ENCODE results near the gene DIS3L2. TPM values are rescaled to one million over a fixed set of nuclear protein-coding genes. Genes with fewer than 3 reads are reported as not detected.

The DIS3L2 gene
- total RNA-seq, 1 experiment from 2014 or later: 28.5 TPM

DNA sequence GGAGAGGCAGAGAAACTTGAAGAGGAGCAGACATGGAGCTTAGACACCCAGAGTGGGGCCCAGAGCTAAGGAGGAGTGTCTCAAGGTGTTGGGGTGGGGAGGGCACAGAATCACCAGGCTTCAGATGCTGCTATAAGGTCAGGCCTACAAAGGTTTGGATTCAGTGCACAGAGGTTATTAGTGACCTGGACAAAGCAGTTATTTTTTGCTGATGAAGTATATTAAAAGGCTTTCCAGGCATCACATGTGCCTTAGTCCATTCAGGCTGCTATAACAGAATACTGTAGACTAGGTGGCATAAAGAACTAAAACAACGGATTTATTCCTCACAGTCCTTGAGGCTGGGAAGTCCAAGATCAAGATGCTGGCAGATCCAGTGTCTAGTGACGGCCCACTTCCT lies 271.4 kb downstream of the DIS3L2 start (continued):
- TF ChIP-seq, protein P1, sequence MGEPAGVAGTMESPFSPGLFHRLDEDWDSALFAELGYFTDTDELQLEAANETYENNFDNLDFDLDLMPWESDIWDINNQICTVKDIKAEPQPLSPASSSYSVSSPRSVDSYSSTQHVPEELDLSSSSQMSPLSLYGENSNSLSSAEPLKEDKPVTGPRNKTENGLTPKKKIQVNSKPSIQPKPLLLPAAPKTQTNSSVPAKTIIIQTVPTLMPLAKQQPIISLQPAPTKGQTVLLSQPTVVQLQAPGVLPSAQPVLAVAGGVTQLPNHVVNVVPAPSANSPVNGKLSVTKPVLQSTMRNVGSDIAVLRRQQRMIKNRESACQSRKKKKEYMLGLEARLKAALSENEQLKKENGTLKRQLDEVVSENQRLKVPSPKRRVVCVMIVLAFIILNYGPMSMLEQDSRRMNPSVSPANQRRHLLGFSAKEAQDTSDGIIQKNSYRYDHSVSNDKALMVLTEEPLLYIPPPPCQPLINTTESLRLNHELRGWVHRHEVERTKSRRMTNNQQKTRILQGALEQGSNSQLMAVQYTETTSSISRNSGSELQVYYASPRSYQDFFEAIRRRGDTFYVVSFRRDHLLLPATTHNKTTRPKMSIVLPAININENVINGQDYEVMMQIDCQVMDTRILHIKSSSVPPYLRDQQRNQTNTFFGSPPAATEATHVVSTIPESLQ (CRISPR knock-in tag; IDR thresholded peaks at IDR 0.05): no peak
- TF ChIP-seq, protein P2, sequence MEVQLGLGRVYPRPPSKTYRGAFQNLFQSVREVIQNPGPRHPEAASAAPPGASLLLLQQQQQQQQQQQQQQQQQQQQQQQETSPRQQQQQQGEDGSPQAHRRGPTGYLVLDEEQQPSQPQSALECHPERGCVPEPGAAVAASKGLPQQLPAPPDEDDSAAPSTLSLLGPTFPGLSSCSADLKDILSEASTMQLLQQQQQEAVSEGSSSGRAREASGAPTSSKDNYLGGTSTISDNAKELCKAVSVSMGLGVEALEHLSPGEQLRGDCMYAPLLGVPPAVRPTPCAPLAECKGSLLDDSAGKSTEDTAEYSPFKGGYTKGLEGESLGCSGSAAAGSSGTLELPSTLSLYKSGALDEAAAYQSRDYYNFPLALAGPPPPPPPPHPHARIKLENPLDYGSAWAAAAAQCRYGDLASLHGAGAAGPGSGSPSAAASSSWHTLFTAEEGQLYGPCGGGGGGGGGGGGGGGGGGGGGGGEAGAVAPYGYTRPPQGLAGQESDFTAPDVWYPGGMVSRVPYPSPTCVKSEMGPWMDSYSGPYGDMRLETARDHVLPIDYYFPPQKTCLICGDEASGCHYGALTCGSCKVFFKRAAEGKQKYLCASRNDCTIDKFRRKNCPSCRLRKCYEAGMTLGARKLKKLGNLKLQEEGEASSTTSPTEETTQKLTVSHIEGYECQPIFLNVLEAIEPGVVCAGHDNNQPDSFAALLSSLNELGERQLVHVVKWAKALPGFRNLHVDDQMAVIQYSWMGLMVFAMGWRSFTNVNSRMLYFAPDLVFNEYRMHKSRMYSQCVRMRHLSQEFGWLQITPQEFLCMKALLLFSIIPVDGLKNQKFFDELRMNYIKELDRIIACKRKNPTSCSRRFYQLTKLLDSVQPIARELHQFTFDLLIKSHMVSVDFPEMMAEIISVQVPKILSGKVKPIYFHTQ (CRISPR knock-in tag; IDR thresholded peaks at IDR 0.05): no peak
- TF ChIP-seq NFYB (CRISPR knock-in tag; conservative IDR thresholded peaks at IDR 0.05; ENCODE audit: low read depth): no peak
- TF ChIP-seq, protein P3, sequence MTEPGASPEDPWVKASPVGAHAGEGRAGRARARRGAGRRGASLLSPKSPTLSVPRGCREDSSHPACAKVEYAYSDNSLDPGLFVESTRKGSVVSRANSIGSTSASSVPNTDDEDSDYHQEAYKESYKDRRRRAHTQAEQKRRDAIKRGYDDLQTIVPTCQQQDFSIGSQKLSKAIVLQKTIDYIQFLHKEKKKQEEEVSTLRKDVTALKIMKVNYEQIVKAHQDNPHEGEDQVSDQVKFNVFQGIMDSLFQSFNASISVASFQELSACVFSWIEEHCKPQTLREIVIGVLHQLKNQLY (CRISPR knock-in tag; IDR thresholded peaks at IDR 0.05): no peak
- no peak for TF ChIP-seq CREM (CRISPR knock-in tag; IDR thresholded peaks at IDR 0.05)

DNA sequence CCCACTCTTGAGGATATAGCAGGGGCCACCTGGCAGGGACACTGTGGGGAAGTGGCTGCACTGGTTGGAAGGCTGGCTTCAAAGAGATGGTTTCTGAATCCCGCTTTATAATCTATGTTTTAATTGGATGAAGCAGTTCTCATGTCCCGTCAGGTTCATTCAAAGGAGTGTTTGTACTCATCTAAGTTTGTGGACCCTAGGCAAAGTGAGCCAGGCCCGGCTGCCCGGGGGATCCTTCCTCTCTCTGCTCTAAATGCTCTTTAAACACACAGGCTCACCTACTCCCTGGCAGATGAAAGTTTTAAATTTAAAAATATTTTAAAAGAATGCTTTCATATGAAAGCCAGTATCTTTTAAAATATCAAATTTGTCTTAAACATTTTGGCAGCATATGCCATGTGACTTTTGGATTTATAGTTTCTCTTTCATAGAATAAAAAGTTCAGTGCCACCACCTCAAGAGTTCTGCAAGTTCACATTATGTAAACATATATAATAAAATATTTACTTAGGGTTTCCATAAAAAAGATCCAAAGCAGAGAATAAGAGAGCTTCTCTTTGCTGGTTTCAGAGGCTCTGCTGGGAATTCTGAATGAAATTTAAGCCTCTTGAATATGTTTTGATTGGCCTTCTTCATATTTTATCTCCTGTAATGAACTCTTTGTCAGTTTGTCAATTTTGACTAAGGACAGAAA lies 273.6 kb downstream of the DIS3L2 start:
- ATAC-seq: no peak
- H3K9me3 Mint-ChIP-seq: no peaks in the 10 kb centered on the region
- POLR2A ChIA-PET: no interaction called here

DNA sequence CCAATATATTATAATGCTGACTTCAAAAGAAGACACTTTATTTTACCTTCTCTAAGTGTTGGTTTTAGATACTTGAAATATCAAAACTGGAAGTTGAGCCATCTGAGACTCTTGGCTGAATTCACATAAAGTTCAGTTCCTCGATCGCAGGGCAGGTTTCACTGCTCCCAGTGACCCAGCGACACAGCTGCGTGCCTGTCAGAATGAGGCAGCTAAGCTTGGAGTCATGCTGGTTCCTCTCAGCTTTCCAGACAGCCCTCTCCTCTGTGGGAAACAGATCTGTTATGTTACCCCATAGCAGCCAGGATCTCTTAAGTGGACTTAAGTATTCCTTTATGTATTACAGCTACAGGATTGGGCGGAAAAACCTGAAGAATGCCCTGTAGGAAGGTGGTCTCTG lies 274.2 kb downstream of the DIS3L2 start:
- CTCF ChIA-PET: interaction anchor here (0.9 to 1.0 kb wide), 2 partner anchors 310 to 335 kb away, joined by 3 to 4 read pairs; no protein-coding TSS in a partner anchor
- no peak for TF ChIP-seq ETV6 (CRISPR knock-in tag; IDR thresholded peaks at IDR 0.05)
- TF ChIP-seq, protein P4, sequence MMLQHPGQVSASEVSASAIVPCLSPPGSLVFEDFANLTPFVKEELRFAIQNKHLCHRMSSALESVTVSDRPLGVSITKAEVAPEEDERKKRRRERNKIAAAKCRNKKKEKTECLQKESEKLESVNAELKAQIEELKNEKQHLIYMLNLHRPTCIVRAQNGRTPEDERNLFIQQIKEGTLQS (CRISPR knock-in tag; conservative IDR thresholded peaks at IDR 0.05): no peak
- no peak for TF ChIP-seq ELF4 (CRISPR knock-in tag; IDR thresholded peaks at IDR 0.05; ENCODE audit: low read depth)
- TF ChIP-seq, protein P5, sequence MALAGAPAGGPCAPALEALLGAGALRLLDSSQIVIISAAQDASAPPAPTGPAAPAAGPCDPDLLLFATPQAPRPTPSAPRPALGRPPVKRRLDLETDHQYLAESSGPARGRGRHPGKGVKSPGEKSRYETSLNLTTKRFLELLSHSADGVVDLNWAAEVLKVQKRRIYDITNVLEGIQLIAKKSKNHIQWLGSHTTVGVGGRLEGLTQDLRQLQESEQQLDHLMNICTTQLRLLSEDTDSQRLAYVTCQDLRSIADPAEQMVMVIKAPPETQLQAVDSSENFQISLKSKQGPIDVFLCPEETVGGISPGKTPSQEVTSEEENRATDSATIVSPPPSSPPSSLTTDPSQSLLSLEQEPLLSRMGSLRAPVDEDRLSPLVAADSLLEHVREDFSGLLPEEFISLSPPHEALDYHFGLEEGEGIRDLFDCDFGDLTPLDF (CRISPR knock-in tag; IDR thresholded peaks at IDR 0.05): no peak
- TF ChIP-seq ZNF263 (CRISPR knock-in tag; IDR thresholded peaks at IDR 0.05; ENCODE audit: low read depth): no peak
- no peak for TF ChIP-seq EMX1 (CRISPR knock-in tag; IDR thresholded peaks at IDR 0.05)
- no peak for TF ChIP-seq NFYB (CRISPR knock-in tag; conservative IDR thresholded peaks at IDR 0.05; ENCODE audit: low read depth)
- TF ChIP-seq, protein P6, sequence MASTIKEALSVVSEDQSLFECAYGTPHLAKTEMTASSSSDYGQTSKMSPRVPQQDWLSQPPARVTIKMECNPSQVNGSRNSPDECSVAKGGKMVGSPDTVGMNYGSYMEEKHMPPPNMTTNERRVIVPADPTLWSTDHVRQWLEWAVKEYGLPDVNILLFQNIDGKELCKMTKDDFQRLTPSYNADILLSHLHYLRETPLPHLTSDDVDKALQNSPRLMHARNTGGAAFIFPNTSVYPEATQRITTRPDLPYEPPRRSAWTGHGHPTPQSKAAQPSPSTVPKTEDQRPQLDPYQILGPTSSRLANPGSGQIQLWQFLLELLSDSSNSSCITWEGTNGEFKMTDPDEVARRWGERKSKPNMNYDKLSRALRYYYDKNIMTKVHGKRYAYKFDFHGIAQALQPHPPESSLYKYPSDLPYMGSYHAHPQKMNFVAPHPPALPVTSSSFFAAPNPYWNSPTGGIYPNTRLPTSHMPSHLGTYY (CRISPR knock-in tag; IDR thresholded peaks at IDR 0.05): no peak
- TF ChIP-seq FOXP1 (CRISPR knock-in tag; IDR thresholded peaks at IDR 0.05; ENCODE audit: borderline replicate concordance): no peak
- TF ChIP-seq, protein P7, sequence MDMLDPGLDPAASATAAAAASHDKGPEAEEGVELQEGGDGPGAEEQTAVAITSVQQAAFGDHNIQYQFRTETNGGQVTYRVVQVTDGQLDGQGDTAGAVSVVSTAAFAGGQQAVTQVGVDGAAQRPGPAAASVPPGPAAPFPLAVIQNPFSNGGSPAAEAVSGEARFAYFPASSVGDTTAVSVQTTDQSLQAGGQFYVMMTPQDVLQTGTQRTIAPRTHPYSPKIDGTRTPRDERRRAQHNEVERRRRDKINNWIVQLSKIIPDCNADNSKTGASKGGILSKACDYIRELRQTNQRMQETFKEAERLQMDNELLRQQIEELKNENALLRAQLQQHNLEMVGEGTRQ (CRISPR knock-in tag; IDR thresholded peaks at IDR 0.05): no peak
- no peak for TF ChIP-seq NFATC4 (CRISPR knock-in tag; IDR thresholded peaks at IDR 0.05)

More for the DNA sequence above, 273.6 kb downstream of the DIS3L2 start:
- no peak for DNase-seq (ENCODE audit: low spot score)
- CTCF ChIA-PET: interaction anchor here (0.9 to 1.4 kb wide), 2 partner anchors 310 kb away, joined by 3 to 4 read pairs; no protein-coding TSS in a partner anchor
- Mint-ChIP-seq H3K4me3 (no peak overlapping the region), H3K36me3 (no peaks in the 10 kb centered on the region), H3K27ac (no peak overlapping the region), H3K27me3 (ENCODE audit: low read depth) (no peaks in the 10 kb centered on the region), H3K4me1 (peaks cover 33% of the 10 kb centered on the region)
- TF ChIP-seq, protein P7 (CRISPR knock-in tag; IDR thresholded peaks at IDR 0.05): no peak
- TF ChIP-seq MYBL2 (CRISPR knock-in tag; IDR thresholded peaks at IDR 0.05): no peak
- TF ChIP-seq ATF1 (CRISPR knock-in tag; IDR thresholded peaks at IDR 0.05): no peak
- TF ChIP-seq, protein P8, sequence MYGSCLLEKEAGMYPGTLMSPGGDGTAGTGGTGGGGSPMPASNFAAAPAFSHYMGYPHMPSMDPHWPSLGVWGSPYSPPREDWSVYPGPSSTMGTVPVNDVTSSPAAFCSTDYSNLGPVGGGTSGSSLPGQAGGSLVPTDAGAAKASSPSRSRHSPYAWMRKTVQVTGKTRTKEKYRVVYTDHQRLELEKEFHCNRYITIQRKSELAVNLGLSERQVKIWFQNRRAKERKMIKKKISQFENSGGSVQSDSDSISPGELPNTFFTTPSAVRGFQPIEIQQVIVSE (CRISPR knock-in tag; IDR thresholded peaks at IDR 0.05; ENCODE audit: borderline replicate concordance): no peak
- no peak for TF ChIP-seq RORB (CRISPR knock-in tag; IDR thresholded peaks at IDR 0.05)
- TF ChIP-seq, protein P5 (CRISPR knock-in tag; IDR thresholded peaks at IDR 0.05): no peak
- no peak for TF ChIP-seq TEAD1 (CRISPR knock-in tag; IDR thresholded peaks at IDR 0.05)

More for the DNA sequence above, 274.2 kb downstream of the DIS3L2 start:
- Mint-ChIP-seq H3K36me3 (no peaks in the 10 kb centered on the region), H3K4me1 (peaks cover 30% of the 10 kb centered on the region), H3K4me3 (no peak overlapping the region), H3K27ac (no peak overlapping the region), H3K27me3 (ENCODE audit: low read depth) (no peaks in the 10 kb centered on the region), H3K9me3 (no peaks in the 10 kb centered on the region)
- POLR2A ChIA-PET: no interaction called here
- DNase-seq (ENCODE audit: low spot score) (peak; percentile 18), ATAC-seq (no peak; the same call in 1 of the 2 replicates)

Data from WTC11 (cell line).